ENCODE measurements around the gene CPS1.

GRCh38 chr2:210626849-210627248 is 70.5 kb downstream of the CPS1 start:
- no peak for TF ChIP-seq POLR2A (IDR thresholded peaks at IDR 0.05)
- TF ChIP-seq CTCF (IDR thresholded peaks at IDR 0.05 in 8 of 11, conservative IDR thresholded peaks at IDR 0.05 in 3 of 11): no peak
- no peak for TF ChIP-seq POLR2AphosphoS5 (IDR thresholded peaks at IDR 0.05)
